HepG2 (cell line): ENCODE data around the gene BBC3. TPM values are rescaled to one million over a fixed set of nuclear protein-coding genes. Genes with fewer than 3 reads are reported as not detected.
A peak's percentile ranks its signal among the peaks of the same experiment; 100 is the strongest.

Experiments
- ATF7-NPFF ChIP-seq: sonication (generic); formaldehyde crosslinking; IDR thresholded peaks from 2 replicates; pipeline ENCODE4 v1.8.1; 2023; ENCODE audit warnings: mild to moderate bottlenecking, low read depth, missing genetic modification reagents, moderate library complexity
- CEBPB ChIP-seq: IDR thresholded peaks from 2 replicates; pipeline ENCODE4 v1.6.1; 2011; ENCODE audit warnings: low read depth, low read length, improper control_type of control experiment, borderline replicate concordance
- GLMP ChIP-seq: sonication (generic); formaldehyde crosslinking; IDR thresholded peaks from 2 replicates; pipeline ENCODE4 v1.9.0; 2021; ENCODE audit warnings: missing genetic modification reagents, mild to moderate bottlenecking, borderline replicate concordance
- GRHL1 ChIP-seq: sonication (generic); formaldehyde crosslinking; conservative IDR thresholded peaks from 2 replicates; pipeline ENCODE4 v1.8.0; 2022; ENCODE audit warnings: missing genetic modification reagents
- MTA1 ChIP-seq: sonication (generic); formaldehyde crosslinking; IDR thresholded peaks from 2 replicates; pipeline ENCODE4 v1.4.0; 2020; ENCODE audit warnings: missing genetic modification reagents, mild to moderate bottlenecking, borderline replicate concordance
- NCOA2 ChIP-seq: sonication (generic); formaldehyde crosslinking; IDR thresholded peaks from 2 replicates; pipeline ENCODE4 v1.8.0; 2022; ENCODE audit warnings: inconsistent platforms
- NFE2L2 ChIP-seq: fragments of 150-350 bp; IDR thresholded peaks from 2 replicates; pipeline ENCODE4 v1.6.1; 2014; ENCODE audit warnings: low read length
- SMARCC2 ChIP-seq: fragments of 450-650 bp; IDR thresholded peaks from 2 replicates; pipeline ENCODE4 v1.6.1; 2017; ENCODE audit warnings: antibody characterized with exemption, mild to moderate bottlenecking
- SOX13 ChIP-seq, 3 experiments: fragments of 450-650 bp in 1 of 3; sonication (generic) in 1 of 3; formaldehyde crosslinking in 1 of 3; IDR thresholded peaks in 2 of 3; conservative IDR thresholded peaks in 1 of 3; 2 replicates each; pipeline versions ENCODE4 v1.5.0 to v1.6.1; 2016 to 2020; ENCODE audit warnings: antibody characterized with exemption in 1 of 3, mild to moderate bottlenecking in 1 of 3, missing compliant biosample characterization in 1 of 3, missing genetic modification reagents in 1 of 3, moderate library complexity in 1 of 3
- SRSF4 ChIP-seq: fragments of 200-400 bp; formaldehyde crosslinking; IDR thresholded peaks from one replicate; pipeline ENCODE4 v1.6.1; 2018; ENCODE audit warnings: mild to moderate bottlenecking, low read depth, low read length, moderate library complexity; ENCODE audit not compliant: poor library complexity, severe bottlenecking
- TBX3 ChIP-seq: fragments of 450-650 bp; IDR thresholded peaks from 2 replicates; pipeline ENCODE4 v1.6.1; 2017; ENCODE audit warnings: antibody characterized with exemption, mild to moderate bottlenecking, inconsistent platforms, borderline replicate concordance
- TOPORS ChIP-seq: sonication (generic); formaldehyde crosslinking; IDR thresholded peaks from 2 replicates; pipeline ENCODE4 v1.8.0; 2023; ENCODE audit warnings: mild to moderate bottlenecking, missing genetic modification reagents
- ZFP37 ChIP-seq: sonication (generic); formaldehyde crosslinking; IDR thresholded peaks from 2 replicates; pipeline ENCODE4 v1.4.0; 2020; ENCODE audit warnings: missing genetic modification reagents, borderline replicate concordance
- ZFX ChIP-seq: sonication (generic); formaldehyde crosslinking; IDR thresholded peaks from 2 replicates; pipeline ENCODE4 v1.4.0; 2020; ENCODE audit warnings: mild to moderate bottlenecking, low read depth, missing genetic modification reagents, moderate library complexity
- ZNF235 ChIP-seq: sonication (generic); formaldehyde crosslinking; IDR thresholded peaks from 2 replicates; pipeline ENCODE4 v1.8.1; 2023; ENCODE audit warnings: mild to moderate bottlenecking, missing genetic modification reagents, borderline replicate concordance
- ZNF556 ChIP-seq: sonication (generic); formaldehyde crosslinking; IDR thresholded peaks from 2 replicates; pipeline ENCODE4 v1.4.0; 2020; ENCODE audit warnings: mild to moderate bottlenecking, missing genetic modification reagents, borderline replicate concordance
- ZNF724P ChIP-seq: sonication (generic); formaldehyde crosslinking; IDR thresholded peaks from 2 replicates; pipeline ENCODE4 v1.8.0; 2022; ENCODE audit warnings: missing genetic modification reagents, borderline replicate concordance
- ZSCAN29 ChIP-seq: sonication (generic); formaldehyde crosslinking; conservative IDR thresholded peaks from 2 replicates; pipeline ENCODE4 v1.4.0; 2020; ENCODE audit warnings: mild to moderate bottlenecking, missing genetic modification reagents
- polyA plus RNA-seq, 8 experiments: library from polyadenylated mRNA; depleted of rRNA in 3 of 8; stranded (reverse) in 7 of 8; unstranded in 1 of 8; fragments of >200 nt; fragmentation: Illumina TruSeq in 4 of 8; extraction: Trizol in 4 of 8; gene quantifications; 2 replicates each; pipeline versions ENCODE4 v1.2.1 to v1.2.3, GENCODE V29; 2011 to 2016; ENCODE audit warnings: low read depth in 4 of 8, missing spikeins in 1 of 8, mixed read lengths in 1 of 8; ENCODE audit not compliant: insufficient read depth in 1 of 8
- total RNA-seq, 5 experiments: library from RNA; depleted of rRNA; stranded (reverse); fragments of >200 nt; fragmentation: Illumina TruSeq; extraction: Trizol; gene quantifications; 2 replicates each; pipeline ENCODE4 v1.2.3, GENCODE V29; 2016; ENCODE audit warnings: low read depth in 1 of 5
- TF ChIP-seq, protein P1 (sequence below): sonication (generic); formaldehyde crosslinking; IDR thresholded peaks from 2 replicates; pipeline ENCODE4 v1.5.0; 2020; ENCODE audit warnings: mild to moderate bottlenecking, missing genetic modification reagents, borderline replicate concordance
- TF ChIP-seq, protein P2 (sequence below): sonication (generic); formaldehyde crosslinking; IDR thresholded peaks from 2 replicates; pipeline ENCODE4 v1.4.0; 2020; ENCODE audit warnings: low read depth, mild to moderate bottlenecking, missing genetic modification reagents

The BBC3 gene
- total and polyA plus RNA-seq, 2 of the 13 experiments (the other 11 are each of a cell fraction or from before 2014, with no cell fraction given): 6.1 to 8.8 TPM

DNA sequence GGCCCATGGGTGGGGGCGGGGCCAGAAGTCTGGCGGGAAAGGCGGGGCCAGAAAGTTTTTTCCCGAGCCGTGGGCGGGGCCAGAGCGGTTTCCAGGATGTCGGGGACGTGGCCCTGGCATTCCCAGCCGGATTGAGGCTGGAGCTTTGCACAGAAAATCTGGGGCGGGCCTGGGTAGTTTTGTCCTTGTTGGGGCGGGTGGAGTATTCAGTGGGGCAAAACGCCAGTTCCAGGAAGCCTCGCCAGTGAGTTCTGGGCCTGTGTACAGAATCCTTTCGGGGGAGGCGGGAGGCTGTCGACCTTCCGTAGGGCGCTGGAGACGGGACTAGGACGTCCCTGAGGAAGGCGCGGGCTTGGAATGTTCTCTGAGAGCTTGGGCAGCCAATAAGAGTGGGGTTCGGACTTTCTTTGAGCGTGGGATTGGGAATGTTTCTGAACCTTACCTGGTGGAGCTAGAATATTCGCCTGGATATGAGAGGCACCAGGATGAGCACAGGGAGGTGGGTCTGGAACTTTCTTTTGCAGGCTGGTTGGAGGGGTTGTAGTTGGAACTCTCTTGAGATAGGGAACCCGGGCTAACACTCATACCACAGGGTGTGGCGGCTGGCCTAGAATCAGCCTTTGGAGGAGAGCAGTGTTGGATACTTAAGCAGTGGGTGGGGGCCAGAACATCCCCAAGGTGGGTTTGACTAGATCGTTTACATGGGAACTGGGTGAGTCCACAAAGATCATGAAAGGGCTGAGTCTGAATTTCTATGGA, 26.6 kb upstream of the BBC3 start (continued):
- TF ChIP-seq, protein P1, sequence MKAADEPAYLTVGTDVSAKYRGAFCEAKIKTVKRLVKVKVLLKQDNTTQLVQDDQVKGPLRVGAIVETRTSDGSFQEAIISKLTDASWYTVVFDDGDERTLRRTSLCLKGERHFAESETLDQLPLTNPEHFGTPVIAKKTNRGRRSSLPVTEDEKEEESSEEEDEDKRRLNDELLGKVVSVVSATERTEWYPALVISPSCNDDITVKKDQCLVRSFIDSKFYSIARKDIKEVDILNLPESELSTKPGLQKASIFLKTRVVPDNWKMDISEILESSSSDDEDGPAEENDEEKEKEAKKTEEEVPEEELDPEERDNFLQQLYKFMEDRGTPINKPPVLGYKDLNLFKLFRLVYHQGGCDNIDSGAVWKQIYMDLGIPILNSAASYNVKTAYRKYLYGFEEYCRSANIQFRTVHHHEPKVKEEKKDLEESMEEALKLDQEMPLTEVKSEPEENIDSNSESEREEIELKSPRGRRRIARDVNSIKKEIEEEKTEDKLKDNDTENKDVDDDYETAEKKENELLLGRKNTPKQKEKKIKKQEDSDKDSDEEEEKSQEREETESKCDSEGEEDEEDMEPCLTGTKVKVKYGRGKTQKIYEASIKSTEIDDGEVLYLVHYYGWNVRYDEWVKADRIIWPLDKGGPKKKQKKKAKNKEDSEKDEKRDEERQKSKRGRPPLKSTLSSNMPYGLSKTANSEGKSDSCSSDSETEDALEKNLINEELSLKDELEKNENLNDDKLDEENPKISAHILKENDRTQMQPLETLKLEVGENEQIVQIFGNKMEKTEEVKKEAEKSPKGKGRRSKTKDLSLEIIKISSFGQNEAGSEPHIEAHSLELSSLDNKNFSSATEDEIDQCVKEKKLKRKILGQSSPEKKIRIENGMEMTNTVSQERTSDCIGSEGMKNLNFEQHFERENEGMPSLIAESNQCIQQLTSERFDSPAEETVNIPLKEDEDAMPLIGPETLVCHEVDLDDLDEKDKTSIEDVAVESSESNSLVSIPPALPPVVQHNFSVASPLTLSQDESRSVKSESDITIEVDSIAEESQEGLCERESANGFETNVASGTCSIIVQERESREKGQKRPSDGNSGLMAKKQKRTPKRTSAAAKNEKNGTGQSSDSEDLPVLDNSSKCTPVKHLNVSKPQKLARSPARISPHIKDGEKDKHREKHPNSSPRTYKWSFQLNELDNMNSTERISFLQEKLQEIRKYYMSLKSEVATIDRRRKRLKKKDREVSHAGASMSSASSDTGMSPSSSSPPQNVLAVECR (CRISPR knock-in tag): peak; percentile 70; the same call in 1 of the 2 replicates
- TF ChIP-seq ZFX (CRISPR knock-in tag) (peak; percentile 57), ZNF556 (CRISPR knock-in tag) (0 out of 2 replicates have a peak, but pooled peaks have one; percentile 36), NCOA2 (CRISPR knock-in tag) (no peak), ZNF235 (CRISPR knock-in tag) (peak; percentile 46; the same call in 1 of the 2 replicates), CEBPB (no peak), NFE2L2 (no peak), SMARCC2 (no peak), ZSCAN29 (CRISPR knock-in tag) (0 out of 2 replicates have a peak, but pooled peaks have one; percentile 26), GLMP (CRISPR knock-in tag) (no peak), SRSF4 (no peak), SOX13 (IDR thresholded peaks at IDR 0.05) (no peak), SOX13 (CRISPR knock-in tag; conservative IDR thresholded peaks at IDR 0.05 in 1 of 2, IDR thresholded peaks at IDR 0.05 in 1 of 2) (no peak), ATF7-NPFF (no peak), TBX3 (no peak), TOPORS (no peak), MTA1 (CRISPR knock-in tag) (no peak), ZFP37 (CRISPR knock-in tag) (no peak), ZNF724P (no peak), GRHL1 (no peak)
- TF ChIP-seq, protein P2, sequence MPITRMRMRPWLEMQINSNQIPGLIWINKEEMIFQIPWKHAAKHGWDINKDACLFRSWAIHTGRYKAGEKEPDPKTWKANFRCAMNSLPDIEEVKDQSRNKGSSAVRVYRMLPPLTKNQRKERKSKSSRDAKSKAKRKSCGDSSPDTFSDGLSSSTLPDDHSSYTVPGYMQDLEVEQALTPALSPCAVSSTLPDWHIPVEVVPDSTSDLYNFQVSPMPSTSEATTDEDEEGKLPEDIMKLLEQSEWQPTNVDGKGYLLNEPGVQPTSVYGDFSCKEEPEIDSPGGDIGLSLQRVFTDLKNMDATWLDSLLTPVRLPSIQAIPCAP: no peak
